Natural killer cell (primary cell): ENCODE results near the gene ADPRM. TPM values are rescaled to one million over a fixed set of nuclear protein-coding genes. Genes with fewer than 3 reads are reported as not detected.
A peak's percentile ranks its signal among the peaks of the same experiment; 100 is the strongest.

Source experiments
- ATAC-seq, 3 donors: fragments of 150-1000 bp in 2 of 3; fragments of 200-7000 bp in 1 of 3; cut with Tn5 transposase; 1 replicate in 1 of 3; 2 replicates in 2 of 3; pipeline ENCODE4 v1.10.0; 2021; ENCODE audit warnings: mild to moderate bottlenecking in 2 of 3, moderate library complexity in 2 of 3
- DNase-seq, 2 donors: peaks; one replicate each; pipeline versions ENCODE4 v3.0.0 to v3.0.0-alpha.2; 2013 to 2021; ENCODE audit warnings: mixed read lengths in 1 of 2
- H3K27ac ChIP-seq: one replicate; pipeline ENCODE4 v1.5.1; 2013; ENCODE audit warnings: mild to moderate bottlenecking, low read length
- H3K27me3 ChIP-seq: one replicate; pipeline ENCODE4 v1.6.1; 2013; ENCODE audit warnings: low read length; ENCODE audit not compliant: control insufficient read depth, insufficient read depth
- H3K36me3 ChIP-seq: one replicate; pipeline ENCODE4 v1.6.1; 2013; ENCODE audit warnings: low read length; ENCODE audit not compliant: control insufficient read depth, insufficient read depth
- H3K4me1 ChIP-seq: one replicate; pipeline ENCODE4 v1.6.1; 2013; ENCODE audit warnings: low read length; ENCODE audit not compliant: control insufficient read depth, insufficient read depth
- H3K4me3 ChIP-seq: one replicate; pipeline ENCODE4 v1.5.1; 2013; ENCODE audit warnings: low read length
- H3K9me3 ChIP-seq: one replicate; pipeline ENCODE4 v1.6.1; 2013; ENCODE audit warnings: low read length; ENCODE audit not compliant: control insufficient read depth, insufficient read depth
- H3K27ac Mint-ChIP-seq, 2 donors: one replicate each; pipeline ENCODE4 v1.8.0; 2022; ENCODE audit warnings: mild to moderate bottlenecking in 2 of 2, mixed read lengths in 2 of 2, moderate library complexity in 1 of 2
- H3K27me3 Mint-ChIP-seq, 2 donors: one replicate each; pipeline ENCODE4 v1.8.0; 2022; ENCODE audit warnings: low read depth in 2 of 2, mixed read lengths in 2 of 2
- H3K36me3 Mint-ChIP-seq: one replicate; pipeline ENCODE4 v1.8.0; 2022; ENCODE audit warnings: mixed read lengths
- H3K4me1 Mint-ChIP-seq, 2 donors: one replicate each; pipeline ENCODE4 v1.8.0; 2022; ENCODE audit warnings: mixed read lengths in 2 of 2
- H3K4me3 Mint-ChIP-seq: one replicate; pipeline ENCODE4 v1.8.0; 2022; ENCODE audit warnings: mild to moderate bottlenecking, moderate library complexity, mixed read lengths
- H3K9me3 Mint-ChIP-seq, 2 donors: one replicate each; pipeline ENCODE4 v1.8.0; 2022; ENCODE audit warnings: mixed read lengths in 2 of 2
- WGBS: methylation state at CpG from one replicate; pipeline ENCODE4 v1.1.7; 2013; ENCODE audit warnings: missing lambda C conversion rate; ENCODE audit not compliant: insufficient coverage; 5-methylcytosine and 5-hydroxymethylcytosine counted together
- intact Hi-C: fragments of 100-400 bp; cut with micrococcal nuclease; formaldehyde crosslinking; loops from one replicate; pipeline ENCODE4 v1.14.2; 2022
- total RNA-seq, 4 donors: library from RNA; stranded (reverse); fragments of 120-200 nt in 1 of 4; gene quantifications; one replicate each; pipeline versions ENCODE4 v1.2.3 to v1.2.4, GENCODE V29; 2013 to 2022
- TF ChIP-seq, protein P1 (sequence below): fragments of 200-600 bp; IDR thresholded peaks from one replicate; pipeline ENCODE4 v1.8.0; 2022; ENCODE audit warnings: antibody characterized with exemption

Gene ADPRM
- total RNA-seq, 3 donors from 2014 or later (not counting 1 experiment from before 2014, with no cell fraction given): 9.5 to 10.7 (median 9.5) TPM

GRCh38 chr17:10673312-10673711 lies 24.1 kb upstream of the ADPRM start:
- H3K4me1 Mint-ChIP-seq: no peaks in the 10 kb centered on the region
- intact Hi-C loops: no loop called here
- Histone ChIP-seq H3K9me3 (no peaks in the 10 kb centered on the region), H3K27me3 (no peaks in the 10 kb centered on the region), H3K4me1 (no peaks in the 10 kb centered on the region), H3K27ac (no peak overlapping the region), H3K36me3 (peaks cover 24% of the 10 kb centered on the region), H3K4me3 (no peak overlapping the region)
- no peaks in the 10 kb centered on the region for H3K9me3 Mint-ChIP-seq
- TF ChIP-seq, protein P1, sequence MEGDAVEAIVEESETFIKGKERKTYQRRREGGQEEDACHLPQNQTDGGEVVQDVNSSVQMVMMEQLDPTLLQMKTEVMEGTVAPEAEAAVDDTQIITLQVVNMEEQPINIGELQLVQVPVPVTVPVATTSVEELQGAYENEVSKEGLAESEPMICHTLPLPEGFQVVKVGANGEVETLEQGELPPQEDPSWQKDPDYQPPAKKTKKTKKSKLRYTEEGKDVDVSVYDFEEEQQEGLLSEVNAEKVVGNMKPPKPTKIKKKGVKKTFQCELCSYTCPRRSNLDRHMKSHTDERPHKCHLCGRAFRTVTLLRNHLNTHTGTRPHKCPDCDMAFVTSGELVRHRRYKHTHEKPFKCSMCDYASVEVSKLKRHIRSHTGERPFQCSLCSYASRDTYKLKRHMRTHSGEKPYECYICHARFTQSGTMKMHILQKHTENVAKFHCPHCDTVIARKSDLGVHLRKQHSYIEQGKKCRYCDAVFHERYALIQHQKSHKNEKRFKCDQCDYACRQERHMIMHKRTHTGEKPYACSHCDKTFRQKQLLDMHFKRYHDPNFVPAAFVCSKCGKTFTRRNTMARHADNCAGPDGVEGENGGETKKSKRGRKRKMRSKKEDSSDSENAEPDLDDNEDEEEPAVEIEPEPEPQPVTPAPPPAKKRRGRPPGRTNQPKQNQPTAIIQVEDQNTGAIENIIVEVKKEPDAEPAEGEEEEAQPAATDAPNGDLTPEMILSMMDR: no peak
- H3K27me3 Mint-ChIP-seq: no peaks in the 10 kb centered on the region
- no peak overlapping the region for H3K27ac Mint-ChIP-seq
- 99% methylated on average over 12 of the region's 12 CpGs for WGBS
- no peak overlapping the region for H3K4me3 Mint-ChIP-seq
- ATAC-seq (no peak), DNase-seq (no peak)
- no peaks in the 10 kb centered on the region for H3K36me3 Mint-ChIP-seq

GRCh38 chr17:10674704-10675103 lies 22.7 kb upstream of the ADPRM start:
- no peak overlapping the region for H3K27ac ChIP-seq
- peaks cover 27% of the 10 kb centered on the region for H3K36me3 ChIP-seq
- Mint-ChIP-seq H3K9me3 (no peaks in the 10 kb centered on the region), H3K36me3 (no peaks in the 10 kb centered on the region), H3K4me1 (no peaks in the 10 kb centered on the region), H3K27me3 (no peaks in the 10 kb centered on the region), H3K27ac (no peak overlapping the region), H3K4me3 (no peak overlapping the region)
- TF ChIP-seq, protein P1: no peak
- no peak for ATAC-seq
- H3K4me3 ChIP-seq: no peak overlapping the region
- DNase-seq: no peak
- H3K9me3 ChIP-seq: no peaks in the 10 kb centered on the region
- no peaks in the 10 kb centered on the region for H3K4me1 ChIP-seq
- H3K27me3 ChIP-seq: no peaks in the 10 kb centered on the region
- 93% methylated on average over 4 of the region's 4 CpGs for WGBS
- intact Hi-C loops: no loop called here

- no peak for ATAC-seq
- WGBS: 95% methylated on average over 6 of the region's 7 CpGs
- Mint-ChIP-seq H3K36me3 (peaks cover 37% of the 10 kb centered on the region), H3K27ac (no peak overlapping the region), H3K4me1 (no peaks in the 10 kb centered on the region), H3K27me3 (no peaks in the 10 kb centered on the region), H3K9me3 (no peaks in the 10 kb centered on the region), H3K4me3 (no peak overlapping the region)
- DNase-seq: no peak
- TF ChIP-seq, protein P1: no peak
- Histone ChIP-seq H3K36me3 (peaks cover 56% of the 10 kb centered on the region), H3K4me3 (no peak overlapping the region), H3K4me1 (no peaks in the 10 kb centered on the region), H3K27ac (no peak overlapping the region), H3K27me3 (no peaks in the 10 kb centered on the region), H3K9me3 (no peaks in the 10 kb centered on the region)
- intact Hi-C loops: loop anchor here (5.0 kb wide), 1 partner anchor 35 kb away; no protein-coding TSS in a partner anchor
Observed at GRCh38 chr17:10681866-10682446, 15.4 kb upstream of the ADPRM start.

GRCh38 chr17:10683853-10684252 lies 13.5 kb upstream of the ADPRM start:
- H3K4me3 Mint-ChIP-seq: no peak overlapping the region
- Histone ChIP-seq H3K36me3 (peaks cover 54% of the 10 kb centered on the region), H3K27me3 (no peaks in the 10 kb centered on the region), H3K4me1 (no peaks in the 10 kb centered on the region), H3K27ac (no peak overlapping the region), H3K4me3 (no peak overlapping the region), H3K9me3 (no peaks in the 10 kb centered on the region)
- ATAC-seq (no peak), DNase-seq (peak in 1 of 2 donors; percentile 38)
- no peaks in the 10 kb centered on the region for H3K9me3 Mint-ChIP-seq
- H3K36me3 Mint-ChIP-seq: peaks cover 37% of the 10 kb centered on the region
- peaks cover 0 to 9% of the 10 kb centered on the region in 2 donors for H3K4me1 Mint-ChIP-seq
- H3K27me3 Mint-ChIP-seq: no peaks in the 10 kb centered on the region
- 25% methylated on average over 1 of the region's 2 CpGs for WGBS
- TF ChIP-seq, protein P1: peak; percentile 61
- intact Hi-C loops: loop anchor here (5.0 kb wide), 1 partner anchor 37 kb away; no protein-coding TSS in a partner anchor
- no peak overlapping the region for H3K27ac Mint-ChIP-seq
